T-helper 2 cell treated with Interferon-gamma antibody and Interleukin-4, amounts not matched to agents 100 ng/mL and 5 ng/mL, for 36 hours (primary cell): ENCODE data around the gene TSPAN11. TPM values are rescaled to one million over a fixed set of nuclear protein-coding genes. Genes with fewer than 3 reads are reported as not detected.
"Not testable (repeated sequence)": the region's sequence is repeated elsewhere in the genome, so short reads cannot be mapped to it uniquely, and the experiment has no call there.

Experiments used
- intact Hi-C: fragments of 100-400 bp; cut with micrococcal nuclease; formaldehyde crosslinking; loops from one replicate; pipeline ENCODE4 v1.15.1; 2023
- total RNA-seq: library from RNA; stranded (reverse); gene quantifications from 2 replicates; pipeline ENCODE4 v1.2.3, GENCODE V29; 2022

The TSPAN11 gene
- total RNA-seq, result not detected in 2 replicates

GRCh38 chr12:30926243-30927221, at the start of gene TSPAN11:
Gene TSPAN11 (plus strand): TSS chr12:30926748. CDS start chr12:30953992, 27,244 bp downstream.
- intact Hi-C loops, result no loop called here

GRCh38 chr12:30877105-30877875, 49.3 kb upstream of the TSPAN11 start:
- intact Hi-C loops, result no loop called here

GRCh38 chr12:30878024-30878423, 48.5 kb upstream of the TSPAN11 start:
- intact Hi-C loops, result no loop called here

GRCh38 chr12:30880061-30880460, 46.5 kb upstream of the TSPAN11 start:
- intact Hi-C loops, result no loop called here

GRCh38 chr12:30880813-30881212, 45.7 kb upstream of the TSPAN11 start:
- intact Hi-C loops, result no loop called here

GRCh38 chr12:30882706-30883105, 43.8 kb upstream of the TSPAN11 start:
- intact Hi-C loops, result no loop called here

- intact Hi-C loops, result no loop called here
Observed at GRCh38 chr12:30884799-30885198, 41.7 kb upstream of the TSPAN11 start.

- intact Hi-C loops, result no loop called here
Observed at GRCh38 chr12:30885321-30885720, 41.2 kb upstream of the TSPAN11 start.

- intact Hi-C loops, result no loop called here
Observed at GRCh38 chr12:30887226-30887625, 39.3 kb upstream of the TSPAN11 start.

- intact Hi-C loops, result no loop called here
Observed at GRCh38 chr12:30888241-30888640, 38.3 kb upstream of the TSPAN11 start.

- intact Hi-C loops, result not testable (repeated sequence)
Observed at GRCh38 chr12:30894531-30894930, 32.0 kb upstream of the TSPAN11 start.

- intact Hi-C loops, result no loop called here
Observed at GRCh38 chr12:30896461-30896860, 30.1 kb upstream of the TSPAN11 start.

- intact Hi-C loops, result no loop called here
Observed at GRCh38 chr12:30898846-30899245, 27.7 kb upstream of the TSPAN11 start.

GRCh38 chr12:30900351-30900750, 26.2 kb upstream of the TSPAN11 start:
- intact Hi-C loops, result no loop called here

- intact Hi-C loops, result no loop called here
Observed at GRCh38 chr12:30902001-30902400, 24.5 kb upstream of the TSPAN11 start.

GRCh38 chr12:30902596-30902995, 24.0 kb upstream of the TSPAN11 start:
- intact Hi-C loops, result no loop called here

- intact Hi-C loops, result no loop called here
Observed at GRCh38 chr12:30905463-30906009, 21.0 kb upstream of the TSPAN11 start.

- intact Hi-C loops, result no loop called here
Observed at GRCh38 chr12:30908076-30908721, 18.3 kb upstream of the TSPAN11 start.

GRCh38 chr12:30908722-30909348, 17.7 kb upstream of the TSPAN11 start:
- intact Hi-C loops, result no loop called here

GRCh38 chr12:30909349-30910037, 17.1 kb upstream of the TSPAN11 start:
- intact Hi-C loops, result no loop called here
